ENCODE measurements around the gene LOC128125822. TPM values are rescaled to one million over a fixed set of nuclear protein-coding genes. Genes with fewer than 3 reads are reported as not detected.

Gene LOC128125822

Other genes with a start within 250 kb of the LOC128125822 start
- gene PTP4A1, start within 50 bp of the LOC128125822 start, total RNA-seq, result 82.1 TPM
- gene PHF3, start 63.3 kb downstream of the LOC128125822 start, total RNA-seq, result 189 TPM